Keratinocyte (primary cell): Measurements from ENCODE around the gene DSG2. TPM values are rescaled to one million over a fixed set of nuclear protein-coding genes. Genes with fewer than 3 reads are reported as not detected.

ENCODE experiments used
- DNase-seq: peaks from one replicate; pipeline ENCODE4 v3.0.0-alpha.2; 2011; ENCODE audit warnings: low read depth, missing footprints, low spot score
- FAIRE-seq: peaks from 2 replicates; lab custom pipeline; 2011; peaks lifted over from hg19 to GRCh38; lab: Jason Lieb, UNC
- H2AFZ ChIP-seq: 2 replicates; pipeline ENCODE4 v1.6.0; 2012; ENCODE audit warnings: low read length, control low read depth, inconsistent platforms; ENCODE audit not compliant: control insufficient read depth
- H3K27ac ChIP-seq: 2 replicates; pipeline ENCODE4 v1.5.1; 2011; ENCODE audit warnings: low read length; ENCODE audit not compliant: control insufficient read depth, insufficient read depth
- H3K27me3 ChIP-seq: 3 replicates; pipeline ENCODE4 v1.6.0; 2011; ENCODE audit warnings: low read length; ENCODE audit not compliant: control insufficient read depth, insufficient read depth; ENCODE audit errors: extremely low read depth
- H3K36me3 ChIP-seq, 2 experiments: 2 replicates in 1 of 2; 3 replicates in 1 of 2; pipeline ENCODE4 v1.5.1; 2011; ENCODE audit warnings: low read length in 2 of 2, mild to moderate bottlenecking in 1 of 2; ENCODE audit not compliant: control insufficient read depth in 2 of 2, insufficient read depth in 2 of 2; ENCODE audit errors: extremely low read depth in 1 of 2
- H3K4me1 ChIP-seq: 3 replicates; pipeline ENCODE4 v1.5.1; 2011; ENCODE audit warnings: low read length; ENCODE audit not compliant: control insufficient read depth, insufficient read depth; ENCODE audit errors: extremely low read depth
- H3K4me2 ChIP-seq: 3 replicates; pipeline ENCODE4 v1.6.0; 2011; ENCODE audit warnings: low read depth, low read length; ENCODE audit not compliant: control insufficient read depth, insufficient read depth; ENCODE audit errors: extremely low read depth
- H3K4me3 ChIP-seq, 3 experiments: fragments of 200-600 bp in 1 of 3; sonication (generic) in 1 of 3; 2 replicates in 2 of 3; 3 replicates in 1 of 3; pipeline ENCODE4 v1.5.1; 2011 to 2016; ENCODE audit warnings: low read length in 3 of 3, mild to moderate bottlenecking in 3 of 3, control low read depth in 2 of 3, inconsistent platforms in 1 of 3, low read depth in 1 of 3, mixed read lengths in 1 of 3, mixed run types in 1 of 3, moderate library complexity in 1 of 3; ENCODE audit not compliant: control insufficient read depth in 2 of 3, insufficient read depth in 2 of 3; ENCODE audit errors: extremely low read depth in 1 of 3
- H3K79me2 ChIP-seq: 2 replicates; pipeline ENCODE4 v1.6.0; 2012; ENCODE audit warnings: low read length; ENCODE audit not compliant: control insufficient read depth, insufficient read depth
- H3K9ac ChIP-seq: 3 replicates; pipeline ENCODE4 v1.6.0; 2011; ENCODE audit warnings: low read length; ENCODE audit not compliant: control insufficient read depth, insufficient read depth; ENCODE audit errors: extremely low read depth
- H3K9me1 ChIP-seq: 3 replicates; pipeline ENCODE4 v1.6.0; 2011; ENCODE audit warnings: low read length; ENCODE audit not compliant: control insufficient read depth, insufficient read depth; ENCODE audit errors: extremely low read depth
- H3K9me3 ChIP-seq: 2 replicates; pipeline ENCODE4 v1.5.1; 2012; ENCODE audit warnings: low read depth, low read length; ENCODE audit not compliant: control insufficient read depth
- H4K20me1 ChIP-seq: 3 replicates; pipeline ENCODE4 v1.6.0; 2011; ENCODE audit warnings: low read length; ENCODE audit not compliant: control insufficient read depth, insufficient read depth; ENCODE audit errors: extremely low read depth
- CTCF ChIP-seq, 3 experiments: IDR thresholded peaks in 1 of 3; conservative IDR thresholded peaks in 1 of 3; optimal IDR thresholded peaks in 1 of 3; 2 replicates in 2 of 3; 3 replicates in 1 of 3; pipeline versions ENCODE3 to v1.5.1; 2011; ENCODE audit warnings: low read length in 3 of 3, mild to moderate bottlenecking in 3 of 3, moderate library complexity in 2 of 3, control low read depth in 1 of 3, inconsistent platforms in 1 of 3; ENCODE audit not compliant: insufficient read depth in 2 of 3; ENCODE audit errors: extremely low read depth in 1 of 3
- EZH2 ChIP-seq: IDR thresholded peaks from one replicate; pipeline ENCODE4 v1.6.1; 2012; ENCODE audit warnings: inconsistent platforms, mild to moderate bottlenecking, low read length, moderate library complexity
- dilution Hi-C: fragments of 300-500 bp; cut with MboI; formaldehyde crosslinking; loops from one replicate; pipeline ENCODE4 v1.7.0; 2020; ENCODE audit warnings: low sequenced_read_pairs; ENCODE audit not compliant: extremely low pct_ligation_motif_present
- polyA plus RNA-seq, 5 experiments: library from polyadenylated mRNA; depleted of rRNA in 3 of 5; stranded (reverse) in 3 of 5; stranded (forward) in 1 of 5; unstranded in 1 of 5; fragments of >200 nt; gene quantifications; 1 replicate in 1 of 5; 2 replicates in 3 of 5; 3 replicates in 1 of 5; pipeline versions ENCODE4 v1.2.1 to v1.2.3, GENCODE V29; 2011 to 2012; ENCODE audit warnings: missing spikeins in 2 of 5, low read depth in 1 of 5, low replicate concordance in 1 of 5

Gene DSG2
- polyA plus RNA-seq, 1 donor (not counting 4 experiments of a cell fraction or from before 2014, with no cell fraction given) = 140 TPM

- H3K9me3 ChIP-seq = no peaks in the 10 kb centered on the region
- TF ChIP-seq CTCF (optimal IDR thresholded peaks at IDR 0.05 in 1 of 3, IDR thresholded peaks at IDR 0.05 in 1 of 3, conservative IDR thresholded peaks at IDR 0.05 in 1 of 3; ENCODE audit: extremely low read depth in 1 of 3, insufficient read depth in 2 of 3, low read length in 3 of 3) (peak in 2 of 3 experiments; percentile 4 to 25), EZH2 (no peak)
- H2AFZ ChIP-seq = no peak overlapping the region
- H4K20me1 ChIP-seq = no peaks in the 10 kb centered on the region
- dilution Hi-C loops = no loop called here
- no peaks in the 10 kb centered on the region for H3K36me3 ChIP-seq
- no peaks in the 10 kb centered on the region for H3K9me1 ChIP-seq
- no peaks in the 10 kb centered on the region for H3K27me3 ChIP-seq
- no peaks in the 10 kb centered on the region for H3K79me2 ChIP-seq
- H3K27ac ChIP-seq = no peak overlapping the region
- H3K4me1 ChIP-seq = peaks cover 3% of the 10 kb centered on the region
- FAIRE-seq (no peak), DNase-seq (no peak)
- H3K4me3 ChIP-seq = no peak overlapping the region
- H3K9ac ChIP-seq = no peak overlapping the region
- no peak overlapping the region for H3K4me2 ChIP-seq
Observed at GRCh38 chr18:31557446-31557845, 59.5 kb downstream of the DSG2 start.

- FAIRE-seq = no peak
- TF ChIP-seq EZH2 (no peak), CTCF (optimal IDR thresholded peaks at IDR 0.05 in 1 of 3, IDR thresholded peaks at IDR 0.05 in 1 of 3, conservative IDR thresholded peaks at IDR 0.05 in 1 of 3; ENCODE audit: extremely low read depth in 1 of 3, insufficient read depth in 2 of 3, low read length in 3 of 3) (no peak)
Observed at GRCh38 chr18:31558567-31558966, 60.6 kb downstream of the DSG2 start.

More at GRCh38 chr18:31558567-31558966, 60.6 kb downstream of the DSG2 start:
- H4K20me1 ChIP-seq = no peaks in the 10 kb centered on the region
- H2AFZ ChIP-seq = no peak overlapping the region
- no peaks in the 10 kb centered on the region for H3K9me3 ChIP-seq
- peaks cover 3% of the 10 kb centered on the region for H3K27me3 ChIP-seq
- no peaks in the 10 kb centered on the region for H3K9me1 ChIP-seq
- no peaks in the 10 kb centered on the region for H3K79me2 ChIP-seq
- H3K4me1 ChIP-seq = peaks cover 3% of the 10 kb centered on the region
- no peak overlapping the region for H3K4me3 ChIP-seq
- no peak overlapping the region for H3K9ac ChIP-seq
- no peak for DNase-seq
- H3K27ac ChIP-seq = no peak overlapping the region
- no peak overlapping the region for H3K4me2 ChIP-seq
- dilution Hi-C loops = no loop called here
- no peaks in the 10 kb centered on the region for H3K36me3 ChIP-seq
